Lung microvascular endothelial cell (primary cell): ENCODE measurements around the gene SYNE1. TPM values are rescaled to one million over a fixed set of nuclear protein-coding genes. Genes with fewer than 3 reads are reported as not detected.
A peak's percentile ranks its signal among the peaks of the same experiment; 100 is the strongest.
"Not testable (repeated sequence)": the region's sequence is repeated elsewhere in the genome, so short reads cannot be mapped to it uniquely, and the experiment has no call there.

Experiments
- DNase-seq, 2 donors: peaks; one replicate each; pipeline versions ENCODE4 v3.0.0 to v3.0.0-alpha.2; 2010; ENCODE audit warnings: low read depth in 2 of 2
- total RNA-seq: library from RNA; depleted of rRNA; stranded (reverse); fragments of >200 nt; gene quantifications from 2 replicates; pipeline ENCODE4 v1.2.1, GENCODE V29; 2014

SYNE1 gene, protein sequence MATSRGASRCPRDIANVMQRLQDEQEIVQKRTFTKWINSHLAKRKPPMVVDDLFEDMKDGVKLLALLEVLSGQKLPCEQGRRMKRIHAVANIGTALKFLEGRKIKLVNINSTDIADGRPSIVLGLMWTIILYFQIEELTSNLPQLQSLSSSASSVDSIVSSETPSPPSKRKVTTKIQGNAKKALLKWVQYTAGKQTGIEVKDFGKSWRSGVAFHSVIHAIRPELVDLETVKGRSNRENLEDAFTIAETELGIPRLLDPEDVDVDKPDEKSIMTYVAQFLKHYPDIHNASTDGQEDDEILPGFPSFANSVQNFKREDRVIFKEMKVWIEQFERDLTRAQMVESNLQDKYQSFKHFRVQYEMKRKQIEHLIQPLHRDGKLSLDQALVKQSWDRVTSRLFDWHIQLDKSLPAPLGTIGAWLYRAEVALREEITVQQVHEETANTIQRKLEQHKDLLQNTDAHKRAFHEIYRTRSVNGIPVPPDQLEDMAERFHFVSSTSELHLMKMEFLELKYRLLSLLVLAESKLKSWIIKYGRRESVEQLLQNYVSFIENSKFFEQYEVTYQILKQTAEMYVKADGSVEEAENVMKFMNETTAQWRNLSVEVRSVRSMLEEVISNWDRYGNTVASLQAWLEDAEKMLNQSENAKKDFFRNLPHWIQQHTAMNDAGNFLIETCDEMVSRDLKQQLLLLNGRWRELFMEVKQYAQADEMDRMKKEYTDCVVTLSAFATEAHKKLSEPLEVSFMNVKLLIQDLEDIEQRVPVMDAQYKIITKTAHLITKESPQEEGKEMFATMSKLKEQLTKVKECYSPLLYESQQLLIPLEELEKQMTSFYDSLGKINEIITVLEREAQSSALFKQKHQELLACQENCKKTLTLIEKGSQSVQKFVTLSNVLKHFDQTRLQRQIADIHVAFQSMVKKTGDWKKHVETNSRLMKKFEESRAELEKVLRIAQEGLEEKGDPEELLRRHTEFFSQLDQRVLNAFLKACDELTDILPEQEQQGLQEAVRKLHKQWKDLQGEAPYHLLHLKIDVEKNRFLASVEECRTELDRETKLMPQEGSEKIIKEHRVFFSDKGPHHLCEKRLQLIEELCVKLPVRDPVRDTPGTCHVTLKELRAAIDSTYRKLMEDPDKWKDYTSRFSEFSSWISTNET (N-terminal part only)
- 39.0 and 44.8 TPM in 2 replicates for total RNA-seq

- DNase-seq: no peak
Measured at GRCh38 chr6:152637296-152638047, at the start of gene SYNE1. Gene SYNE1, minus strand, starts transcription at chr6:152637362. Its CDS starts 9,031 bp downstream, at chr6:152628331.

DNA sequence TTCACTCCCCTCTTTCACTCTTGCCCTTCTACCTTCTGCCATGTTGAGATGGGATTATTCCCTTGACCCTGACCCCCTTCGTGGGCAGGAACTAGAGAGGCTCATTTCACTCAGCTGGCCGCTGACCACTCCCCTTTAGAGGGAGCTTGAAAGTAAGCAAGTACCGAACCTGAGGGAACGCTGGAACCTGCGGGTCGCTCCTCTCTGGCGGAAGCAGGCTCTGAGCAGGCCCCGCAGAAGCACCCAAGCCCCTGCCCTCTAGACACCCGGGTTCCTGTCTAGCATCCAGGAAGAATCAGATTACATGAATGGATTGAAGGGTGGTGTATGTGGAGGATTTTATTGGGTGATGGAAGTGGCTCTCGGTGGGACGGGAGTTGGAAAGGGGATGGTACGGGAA is 48.7 kb upstream of the SYNE1 start:
- no peak for DNase-seq

DNA sequence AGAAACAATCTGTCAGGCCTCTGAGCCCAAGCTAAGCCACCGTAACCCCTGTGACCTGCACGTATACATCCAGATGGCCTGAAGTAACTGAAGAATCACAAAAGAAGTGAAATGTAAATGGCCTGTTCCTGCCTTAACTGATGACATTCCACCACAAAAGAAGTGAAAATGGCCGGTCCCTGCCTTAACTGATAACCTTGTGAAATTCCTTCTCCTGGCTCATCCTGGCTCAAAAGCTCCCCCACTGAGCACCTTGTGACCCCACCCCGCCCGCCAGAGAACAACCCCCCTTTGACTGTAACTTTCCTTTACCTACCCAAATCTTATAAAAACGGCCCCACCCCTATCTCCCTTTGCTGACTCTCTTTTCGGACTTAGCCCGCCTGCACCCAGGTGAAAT is 45.8 kb upstream of the SYNE1 start:
- not testable (repeated sequence) for DNase-seq

DNA sequence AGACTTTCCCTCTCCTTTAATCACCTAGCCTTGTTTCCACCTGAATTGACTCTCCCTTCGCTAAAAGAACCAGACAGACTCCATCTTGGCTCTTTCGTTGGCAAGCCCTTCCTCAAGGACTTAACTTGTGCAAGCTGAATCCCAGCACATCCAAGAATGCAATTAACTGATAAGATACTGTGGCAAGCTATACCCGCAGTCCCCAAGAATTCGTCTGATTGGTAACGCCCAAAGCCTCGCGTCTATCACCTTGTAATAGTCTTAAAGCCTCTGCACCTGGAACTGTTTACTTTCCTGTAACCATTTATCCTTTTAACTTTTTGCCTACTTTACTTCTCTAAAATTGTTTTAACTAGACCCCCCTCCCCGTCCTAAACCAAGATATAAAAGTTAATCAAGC is 45.0 kb upstream of the SYNE1 start:
- DNase-seq: no peak

GRCh38 chr6:152680879-152681517 is 43.8 kb upstream of the SYNE1 start:
- no peak for DNase-seq

DNA sequence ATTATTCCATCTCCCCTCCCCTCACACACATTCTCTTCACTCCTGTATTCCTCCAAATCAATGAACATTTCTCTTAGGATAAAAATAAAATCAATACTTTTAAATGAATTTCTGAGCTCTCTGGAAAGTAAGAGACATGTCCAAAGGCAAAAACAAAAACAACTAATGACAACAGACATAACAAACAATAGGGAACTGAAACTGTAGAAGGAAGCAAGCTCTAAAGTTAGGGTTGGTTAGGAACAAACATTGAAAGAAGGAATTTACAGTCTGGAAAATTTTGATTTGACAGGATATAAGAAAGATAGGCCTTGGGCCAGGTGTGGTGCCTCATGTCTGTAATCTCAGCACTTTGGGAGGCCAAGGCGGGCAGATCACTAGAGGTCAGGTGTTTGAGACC is 43.0 kb upstream of the SYNE1 start:
- no peak for DNase-seq

DNA sequence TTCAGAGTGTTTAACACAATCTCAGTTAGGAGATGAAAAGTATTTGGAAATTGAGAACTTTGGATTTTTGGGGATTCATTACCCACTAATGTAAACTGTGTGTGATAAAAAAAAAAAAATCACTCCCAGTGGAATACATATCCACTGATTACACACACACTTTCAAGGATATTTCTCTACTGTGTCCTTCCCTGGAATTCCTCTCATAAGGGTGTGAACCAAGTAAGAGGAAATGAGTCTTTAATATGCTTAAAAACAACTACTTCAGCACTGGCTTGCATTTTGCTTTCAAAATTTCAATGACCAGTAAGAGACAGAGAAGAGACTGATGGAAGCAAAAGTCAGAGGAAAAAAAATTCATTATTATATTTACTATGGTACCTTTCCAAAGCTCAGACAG is 36.1 kb upstream of the SYNE1 start:
- peak; percentile 3 to 75 for DNase-seq

DNA sequence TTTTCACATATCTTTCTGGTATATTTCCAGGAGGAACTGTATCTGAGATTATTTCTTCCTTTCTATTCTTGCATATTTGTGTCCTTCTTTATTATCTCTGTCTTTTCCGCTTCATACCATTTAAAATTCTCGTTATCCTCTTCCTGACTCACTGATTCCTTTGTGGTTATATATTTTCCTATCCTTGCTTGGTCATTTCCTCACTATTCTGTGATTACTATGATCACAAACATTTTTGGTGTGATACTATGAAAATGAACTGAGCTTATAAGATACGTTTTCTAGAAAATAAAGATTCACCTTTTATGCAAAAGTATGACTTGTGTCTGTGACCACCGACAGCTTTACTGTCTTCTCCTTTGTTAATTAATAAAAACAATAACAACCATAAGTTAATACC is 34.0 kb upstream of the SYNE1 start:
- DNase-seq: peak; percentile 49 to 58

DNA sequence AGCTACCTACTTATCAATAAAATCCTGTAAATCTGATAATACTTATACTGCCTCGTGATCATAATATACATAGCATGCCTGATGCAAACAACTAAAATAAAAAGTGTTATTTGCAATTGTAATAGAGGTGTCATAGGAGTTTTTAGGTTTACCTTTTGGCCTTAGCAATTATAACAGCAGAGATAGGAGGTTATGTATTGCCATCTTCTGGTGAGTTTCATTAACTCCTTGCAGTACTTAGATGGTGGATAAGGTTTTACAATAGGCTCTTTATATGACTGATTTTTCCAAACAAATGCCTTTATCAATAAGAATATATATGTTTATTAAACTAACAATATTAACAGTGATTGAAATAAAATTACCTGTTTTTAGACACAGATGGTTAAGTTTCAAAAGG is 32.7 kb upstream of the SYNE1 start:
- peak; percentile 56 to 74 for DNase-seq

GRCh38 chr6:152661776-152662175 is 24.6 kb upstream of the SYNE1 start:
- DNase-seq: no peak

DNA sequence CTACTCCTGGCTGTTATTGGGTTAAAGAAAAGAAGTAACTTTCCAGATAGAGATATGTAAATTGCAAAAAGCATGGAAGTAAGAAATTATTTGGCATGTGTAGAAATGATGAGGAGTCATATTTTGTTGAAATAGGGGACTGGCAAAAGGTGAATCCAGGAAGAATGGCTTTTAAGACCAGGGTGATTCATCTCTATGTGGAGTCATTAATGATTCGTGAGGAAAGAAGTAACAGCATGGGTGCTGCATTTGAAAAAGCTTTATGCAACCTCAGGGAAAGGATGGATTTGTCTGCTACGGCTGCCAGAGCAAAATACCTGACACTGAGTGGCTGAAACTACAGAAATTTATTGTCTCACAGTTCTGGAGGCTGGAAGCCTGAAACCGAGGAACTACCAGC is 14.8 kb upstream of the SYNE1 start:
- DNase-seq: no peak

GRCh38 chr6:152648105-152648504 is 10.9 kb upstream of the SYNE1 start:
- DNase-seq: no peak

DNA sequence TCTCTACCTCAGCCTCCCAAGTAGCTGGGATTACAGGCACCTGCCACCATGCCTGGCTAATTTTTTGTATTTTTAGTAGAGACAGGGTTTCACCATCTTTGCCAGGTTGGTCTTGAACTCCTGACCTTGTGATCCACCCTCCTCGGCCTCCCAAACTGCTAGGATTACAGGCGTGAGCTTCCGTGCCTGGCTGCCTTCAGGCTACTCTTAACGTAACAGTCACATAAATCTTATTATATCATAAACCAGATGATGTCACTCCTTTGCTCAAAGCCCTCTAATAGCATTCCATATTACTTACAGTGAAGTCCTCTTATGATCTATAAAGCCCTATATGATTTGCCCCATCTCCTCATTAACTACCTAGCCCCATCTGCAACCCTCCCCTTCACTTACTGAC is 9.6 kb upstream of the SYNE1 start:
- DNase-seq: not testable (repeated sequence)

- DNase-seq: peak; percentile 57 to 72
Measured at GRCh38 chr6:152642578-152643375, 5.6 kb upstream of the SYNE1 start.

- peak; percentile 19 to 26 for DNase-seq
Measured at GRCh38 chr6:152636609-152637295, 410 bp downstream of the SYNE1 start.

- DNase-seq: peak; percentile 10 to 16
Measured at GRCh38 chr6:152636021-152636608, 1.0 kb downstream of the SYNE1 start.

DNA sequence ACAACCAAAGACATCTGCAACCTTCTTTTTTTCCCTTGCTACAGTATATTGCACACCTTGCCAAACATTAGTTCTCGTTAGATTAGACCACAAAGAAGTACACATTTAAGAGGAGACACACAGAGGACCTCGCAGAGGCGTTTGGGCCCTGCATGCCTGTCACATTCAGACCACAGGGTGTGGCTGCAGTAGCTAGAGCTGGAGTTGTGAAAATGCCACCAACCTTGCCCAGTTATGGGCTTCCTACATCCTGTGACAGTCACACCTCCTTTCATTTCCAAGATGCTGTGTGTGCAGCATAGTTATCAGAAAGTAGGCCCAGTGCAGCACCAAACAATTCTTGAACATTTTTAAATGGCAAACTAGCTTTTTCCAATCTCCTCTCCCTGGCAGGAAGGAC is 2.4 kb downstream of the SYNE1 start:
- DNase-seq: no peak

DNA sequence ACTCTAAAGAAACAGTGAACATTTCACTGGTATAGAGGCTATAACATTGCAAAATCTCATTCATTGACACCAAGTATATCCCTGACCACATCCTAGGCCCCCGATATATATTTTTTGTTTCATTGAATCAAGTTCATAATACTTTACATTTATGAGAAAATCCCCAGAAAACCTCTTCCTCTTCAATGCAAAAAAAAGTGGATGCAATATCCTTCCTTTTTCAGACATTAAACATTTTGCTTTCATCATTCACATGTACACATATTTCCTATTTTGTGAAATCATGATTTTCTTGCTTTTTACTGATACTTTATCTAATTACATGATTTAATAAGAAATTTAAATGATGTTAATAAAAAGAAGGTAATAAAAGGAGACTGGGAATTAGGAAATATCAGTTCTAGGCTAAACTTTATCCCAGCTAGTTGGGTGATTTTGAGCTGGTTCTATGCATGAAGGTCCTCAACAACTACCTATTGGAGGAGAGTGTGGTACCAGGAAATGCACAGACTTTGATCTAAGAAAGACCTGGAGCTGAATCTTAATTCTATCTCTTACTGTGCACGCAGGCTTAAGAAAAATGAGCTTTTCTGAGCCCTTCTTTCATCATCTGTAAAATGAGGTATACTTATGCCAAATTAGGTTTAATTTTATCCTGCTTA is 4.9 kb downstream of the SYNE1 start:
- no peak for DNase-seq
